ENCODE results near the gene DICER1. TPM values are rescaled to one million over a fixed set of nuclear protein-coding genes. Genes with fewer than 3 reads are reported as not detected.

DICER1 gene
- polyA plus RNA-seq, 3 donors = 26.5 to 38.4 (median 34.7) TPM

- TF ChIP-seq CTCF (IDR thresholded peaks at IDR 0.05) = no peak
- no peaks in the 10 kb centered on the region for H3K9me3 ChIP-seq (replicated peaks in 1 of 2; ENCODE audit: control insufficient read depth in 1 of 2, insufficient read depth in 1 of 2, low read length in 2 of 2)
- H4K20me1 ChIP-seq (ENCODE audit: insufficient read depth, low read length) = peaks cover 68% of the 10 kb centered on the region
- Mint-ChIP-seq H3K9me3 (peaks cover 0 to 2% (median 0%) of the 10 kb centered on the region in 7 donors), H3K27ac (peak overlapping the region in 5 of 7 donors; percentile 2 to 73 (median 15)), H3K4me3 (no peak overlapping the region), H3K4me1 (peaks cover 3% of the 10 kb centered on the region), H3K36me3 (peaks cover 72 to 86% of the 10 kb centered on the region in 2 donors), H3K27me3 (ENCODE audit: low read depth in 3 of 3) (no peaks in the 10 kb centered on the region)
- intact Hi-C loops (cut with micrococcal nuclease) = no loop called here
- peaks cover 75 to 98% of the 10 kb centered on the region in 2 donors for H3K36me3 ChIP-seq (replicated peaks in 1 of 2; ENCODE audit: control insufficient read depth in 1 of 2, insufficient read depth in 2 of 2, low read length in 2 of 2)
- H3K9ac ChIP-seq (ENCODE audit: insufficient read depth, low read length, poor library complexity, severe bottlenecking) = no peak overlapping the region
- H3K27me3 ChIP-seq (ENCODE audit: control insufficient read depth in 2 of 2, insufficient read depth in 2 of 2, low read length in 2 of 2) = no peaks in the 10 kb centered on the region
- WGBS (ENCODE audit: insufficient coverage) = 93% methylated on average over 6 of the region's 10 CpGs
- H3K4me3 ChIP-seq (replicated peaks in 1 of 3; ENCODE audit: low read depth in 2 of 3, low read length in 3 of 3) = no peak overlapping the region
- H2AFZ ChIP-seq (ENCODE audit: insufficient read depth, low read depth, low read length, poor library complexity, severe bottlenecking) = no peak overlapping the region
- peaks cover 16% of the 10 kb centered on the region for H3K79me2 ChIP-seq (ENCODE audit: insufficient read depth, low read length)
- no peak for DNase-seq
- peak overlapping the region in 1 of 2 donors; percentile 22 for H3K27ac ChIP-seq (ENCODE audit: low read depth in 1 of 2, low read length in 2 of 2)
- H3K4me1 ChIP-seq (ENCODE audit: control insufficient read depth in 1 of 2, insufficient read depth in 2 of 2, low read length in 2 of 2) = no peaks in the 10 kb centered on the region
- H3K4me2 ChIP-seq (replicated peaks; ENCODE audit: extremely low read depth, low read length, poor library complexity, severe bottlenecking) = no peak overlapping the region
Measured at GRCh38 chr14:95101736-95102679, 55.3 kb downstream of the DICER1 start.

DNA sequence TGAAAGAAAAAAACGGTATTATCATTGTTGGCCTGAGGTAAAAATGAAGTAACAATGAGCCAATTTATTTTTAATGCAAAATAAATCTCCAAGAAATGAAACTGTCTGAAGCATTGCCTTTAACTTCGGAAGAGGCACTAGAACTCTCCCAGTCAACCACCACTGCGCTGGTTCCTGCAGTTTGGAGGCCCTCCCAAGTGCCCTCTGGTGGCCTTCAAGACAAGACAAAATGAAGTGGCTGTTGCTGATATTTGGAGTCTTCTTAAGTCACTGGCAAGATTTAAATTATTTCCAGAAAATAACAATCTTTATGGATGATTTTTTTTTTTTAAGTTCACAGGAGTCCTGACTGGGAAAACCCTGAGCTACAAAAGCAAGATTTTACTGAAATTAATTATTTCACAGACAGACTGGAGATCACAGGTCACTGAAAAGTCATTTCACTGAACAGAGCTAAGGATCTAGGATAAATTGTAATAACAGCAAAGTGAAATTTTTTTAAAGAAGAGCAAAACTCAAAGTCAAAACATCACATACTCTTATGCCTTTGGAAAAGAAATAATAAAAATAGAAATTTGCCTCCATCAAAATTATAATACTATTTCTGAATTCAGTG lies 58.2 kb downstream of the DICER1 start:
- Mint-ChIP-seq H3K9me3 (no peaks in the 10 kb centered on the region), H3K4me1 (peaks cover 3% of the 10 kb centered on the region), H3K36me3 (peaks cover 74 to 87% of the 10 kb centered on the region in 2 donors), H3K27me3 (ENCODE audit: low read depth in 3 of 3) (no peaks in the 10 kb centered on the region), H3K27ac (peak overlapping the region in 1 of 7 donors; percentile 43), H3K4me3 (no peak overlapping the region)
- no CpG with 5 or more reads among the region's 3 CpGs for WGBS (ENCODE audit: insufficient coverage)
- intact Hi-C loops (cut with micrococcal nuclease) = no loop called here
- DNase-seq = peak; percentile 7 to 16 (median 7)
- H3K9ac ChIP-seq (ENCODE audit: insufficient read depth, low read length, poor library complexity, severe bottlenecking) = no peak overlapping the region
- no peaks in the 10 kb centered on the region for H3K9me3 ChIP-seq (replicated peaks in 1 of 2; ENCODE audit: control insufficient read depth in 1 of 2, insufficient read depth in 1 of 2, low read length in 2 of 2)
- peaks cover 76 to 98% of the 10 kb centered on the region in 2 donors for H3K36me3 ChIP-seq (replicated peaks in 1 of 2; ENCODE audit: control insufficient read depth in 1 of 2, insufficient read depth in 2 of 2, low read length in 2 of 2)
- H2AFZ ChIP-seq (ENCODE audit: insufficient read depth, low read depth, low read length, poor library complexity, severe bottlenecking) = no peak overlapping the region
- no peak overlapping the region for H3K4me3 ChIP-seq (replicated peaks in 1 of 3; ENCODE audit: low read depth in 2 of 3, low read length in 3 of 3)
- H3K27ac ChIP-seq (ENCODE audit: low read depth in 1 of 2, low read length in 2 of 2) = no peak overlapping the region
- peak; percentile 71 for TF ChIP-seq CTCF (IDR thresholded peaks at IDR 0.05)
- peaks cover 95% of the 10 kb centered on the region for H4K20me1 ChIP-seq (ENCODE audit: insufficient read depth, low read length)
- H3K79me2 ChIP-seq (ENCODE audit: insufficient read depth, low read length) = peaks cover 16% of the 10 kb centered on the region
- H3K4me2 ChIP-seq (replicated peaks; ENCODE audit: extremely low read depth, low read length, poor library complexity, severe bottlenecking) = no peak overlapping the region
- no peaks in the 10 kb centered on the region for H3K27me3 ChIP-seq (ENCODE audit: control insufficient read depth in 2 of 2, insufficient read depth in 2 of 2, low read length in 2 of 2)
- H3K4me1 ChIP-seq (ENCODE audit: control insufficient read depth in 1 of 2, insufficient read depth in 2 of 2, low read length in 2 of 2) = no peaks in the 10 kb centered on the region

All from CD14-positive monocyte (primary cell).